ENCODE results near the gene CKAP2L.

Gene CKAP2L

DNA sequence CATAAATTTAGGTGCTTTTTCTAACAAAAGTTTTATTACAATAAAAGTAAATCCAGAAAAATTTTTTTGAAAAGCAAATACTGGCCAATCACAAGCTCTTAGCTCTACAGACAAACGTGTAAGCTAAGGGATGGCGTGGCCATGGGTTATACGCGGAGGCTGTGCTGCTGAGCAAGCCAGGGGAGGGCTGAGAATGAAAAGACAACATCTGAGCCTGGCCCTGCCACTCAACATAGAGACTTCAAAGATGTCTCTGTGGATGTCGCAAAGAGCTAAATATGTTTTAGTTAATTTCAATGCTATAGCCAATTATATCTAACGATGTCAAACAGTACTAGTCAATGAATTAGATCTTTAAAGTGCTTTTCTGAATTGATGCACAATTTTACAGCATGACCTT, 76.9 kb downstream of the CKAP2L start:
- Histone ChIP-seq H3K27me3 (ENCODE audit: insufficient read depth, poor library complexity, severe bottlenecking) (no peaks in the 10 kb centered on the region), H3K4me1 (ENCODE audit: insufficient read depth, poor library complexity, severe bottlenecking) (peaks cover 22% of the 10 kb centered on the region), H3K4me3 (ENCODE audit: severe bottlenecking) (no peak overlapping the region), H3K9me3 (ENCODE audit: severe bottlenecking) (no peaks in the 10 kb centered on the region), H3K36me3 (ENCODE audit: low read depth) (no peaks in the 10 kb centered on the region), H3K27ac (ENCODE audit: poor library complexity, severe bottlenecking) (peak overlapping the region; percentile 5)
- ATAC-seq (ENCODE audit: low read depth): no peak
- no peak for DNase-seq (ENCODE audit: low spot score)
- TF ChIP-seq, protein P1, sequence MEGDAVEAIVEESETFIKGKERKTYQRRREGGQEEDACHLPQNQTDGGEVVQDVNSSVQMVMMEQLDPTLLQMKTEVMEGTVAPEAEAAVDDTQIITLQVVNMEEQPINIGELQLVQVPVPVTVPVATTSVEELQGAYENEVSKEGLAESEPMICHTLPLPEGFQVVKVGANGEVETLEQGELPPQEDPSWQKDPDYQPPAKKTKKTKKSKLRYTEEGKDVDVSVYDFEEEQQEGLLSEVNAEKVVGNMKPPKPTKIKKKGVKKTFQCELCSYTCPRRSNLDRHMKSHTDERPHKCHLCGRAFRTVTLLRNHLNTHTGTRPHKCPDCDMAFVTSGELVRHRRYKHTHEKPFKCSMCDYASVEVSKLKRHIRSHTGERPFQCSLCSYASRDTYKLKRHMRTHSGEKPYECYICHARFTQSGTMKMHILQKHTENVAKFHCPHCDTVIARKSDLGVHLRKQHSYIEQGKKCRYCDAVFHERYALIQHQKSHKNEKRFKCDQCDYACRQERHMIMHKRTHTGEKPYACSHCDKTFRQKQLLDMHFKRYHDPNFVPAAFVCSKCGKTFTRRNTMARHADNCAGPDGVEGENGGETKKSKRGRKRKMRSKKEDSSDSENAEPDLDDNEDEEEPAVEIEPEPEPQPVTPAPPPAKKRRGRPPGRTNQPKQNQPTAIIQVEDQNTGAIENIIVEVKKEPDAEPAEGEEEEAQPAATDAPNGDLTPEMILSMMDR (IDR thresholded peaks at IDR 0.05; ENCODE audit: poor library complexity, severe bottlenecking): no peak
